HG03520 (cell line): ENCODE data around the gene DBX1.
"Not testable (repeated sequence)": the region's sequence is repeated elsewhere in the genome, so short reads cannot be mapped to it uniquely, and the experiment has no call there.

Source experiments
- ATAC-seq: cut with Tn5 transposase; IDR thresholded peaks from one replicate; pipeline ENCODE4 v1.9.1; 2021; ENCODE audit warnings: mild to moderate bottlenecking, moderate library complexity; ENCODE audit not compliant: unreplicated experiment

Gene DBX1, protein sequence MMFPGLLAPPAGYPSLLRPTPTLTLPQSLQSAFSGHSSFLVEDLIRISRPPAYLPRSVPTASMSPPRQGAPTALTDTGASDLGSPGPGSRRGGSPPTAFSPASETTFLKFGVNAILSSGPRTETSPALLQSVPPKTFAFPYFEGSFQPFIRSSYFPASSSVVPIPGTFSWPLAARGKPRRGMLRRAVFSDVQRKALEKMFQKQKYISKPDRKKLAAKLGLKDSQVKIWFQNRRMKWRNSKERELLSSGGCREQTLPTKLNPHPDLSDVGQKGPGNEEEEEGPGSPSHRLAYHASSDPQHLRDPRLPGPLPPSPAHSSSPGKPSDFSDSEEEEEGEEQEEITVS

DNA sequence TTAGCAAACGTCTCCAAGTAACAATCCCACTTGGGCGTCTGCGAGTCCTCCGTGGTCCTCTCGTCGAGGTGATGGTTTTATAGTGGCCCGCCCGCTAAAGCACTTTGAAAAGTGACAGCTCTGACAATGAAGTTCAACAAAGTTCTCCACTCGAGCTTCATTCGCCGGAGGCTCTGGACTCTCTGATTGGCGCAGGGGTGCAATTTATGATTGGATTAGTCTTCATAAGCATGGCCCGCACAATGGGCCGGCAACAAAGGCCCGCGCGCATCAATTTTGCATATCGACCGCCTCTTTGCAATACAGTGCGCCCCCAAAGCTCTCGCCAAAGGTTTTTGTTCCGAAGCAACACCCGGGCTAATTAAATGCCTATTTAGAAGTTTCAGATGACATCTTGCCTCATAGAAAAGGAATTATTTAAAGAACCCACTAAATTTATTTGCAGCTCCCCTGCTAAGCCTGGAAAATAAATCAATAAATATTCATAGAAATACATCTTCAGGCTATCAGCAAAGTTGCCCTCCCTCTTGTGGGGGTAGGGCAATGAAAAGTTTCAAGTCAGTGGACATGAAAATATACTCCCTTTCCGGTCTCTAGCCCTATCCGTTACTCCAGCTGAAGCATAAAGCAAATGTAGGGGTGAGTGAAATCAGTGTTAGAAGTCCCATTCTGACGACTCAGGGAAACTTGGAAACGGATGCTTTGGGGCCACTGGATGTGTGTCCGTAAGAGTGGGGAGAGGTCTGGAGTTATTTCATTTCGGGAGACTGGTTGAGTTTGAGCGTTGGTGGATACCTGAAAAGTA, at the start of gene DBX1:
Gene DBX1 (minus strand): TSS at position 51 of the 805 bp plus-strand sequence. CDS start 151 bp downstream, outside the sequence.
- ATAC-seq = no peak

GRCh38 chr11:20208622-20209111, 48.4 kb upstream of the DBX1 start:
- no peak for ATAC-seq

DNA sequence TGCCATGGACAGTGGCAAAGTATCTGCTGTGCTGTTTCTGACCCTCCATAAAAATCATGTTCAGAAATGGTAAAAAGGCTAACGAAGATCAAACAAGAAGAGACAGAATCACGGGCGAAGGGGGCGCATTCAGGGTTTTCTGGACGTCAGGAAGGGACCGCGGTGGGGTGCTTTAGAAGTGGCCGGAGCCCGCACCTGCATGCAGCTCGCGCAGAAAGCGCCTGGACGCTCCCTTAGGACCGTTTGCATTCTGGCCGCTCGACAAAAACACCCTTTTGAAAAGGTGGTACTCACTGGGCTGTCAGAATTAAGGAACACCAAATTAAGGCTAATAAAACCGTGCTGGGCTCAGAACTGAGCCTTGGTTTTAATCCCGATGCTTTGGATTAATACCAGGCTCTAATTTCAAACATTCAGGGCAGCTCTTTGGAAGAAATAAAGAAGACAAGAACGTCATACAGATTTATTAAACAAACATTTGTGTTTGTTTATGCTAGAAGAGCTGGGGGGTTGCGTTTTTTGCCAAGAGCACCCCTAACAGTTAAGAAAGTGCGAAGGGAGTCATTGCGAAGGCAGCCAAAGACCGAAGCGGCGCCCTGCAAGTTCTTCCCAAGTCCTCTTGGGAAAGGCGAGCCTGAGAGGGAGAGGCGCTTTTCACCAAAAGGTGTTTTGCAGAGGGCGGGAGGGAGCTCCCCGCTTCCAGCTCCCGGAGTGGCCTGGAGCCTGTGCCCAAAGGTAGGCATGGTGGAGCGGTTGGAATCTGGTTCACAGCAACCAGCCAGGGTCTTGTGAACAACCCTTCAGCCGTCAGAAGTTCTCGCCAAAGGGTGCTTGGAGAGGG, 47.7 kb upstream of the DBX1 start:
- no peak for ATAC-seq

DNA sequence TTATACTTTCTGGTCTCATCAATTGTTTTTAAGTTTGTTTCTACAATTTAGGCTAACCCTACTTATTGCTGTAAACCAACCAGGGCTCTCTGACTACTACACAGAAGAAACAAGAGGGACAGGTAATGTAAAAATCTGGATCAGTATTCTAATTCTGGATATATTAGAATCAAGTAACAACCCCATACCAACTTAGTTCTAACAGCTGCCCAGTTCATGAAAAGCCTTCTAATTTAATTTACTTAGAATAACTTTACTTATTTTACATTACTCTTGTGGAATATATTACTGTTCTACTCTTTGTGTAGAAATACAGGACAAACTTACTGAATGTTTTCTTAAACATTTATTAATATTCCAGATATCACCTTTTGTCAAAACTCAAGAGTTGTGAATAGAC, 45.5 kb upstream of the DBX1 start:
- no peak for ATAC-seq

DNA sequence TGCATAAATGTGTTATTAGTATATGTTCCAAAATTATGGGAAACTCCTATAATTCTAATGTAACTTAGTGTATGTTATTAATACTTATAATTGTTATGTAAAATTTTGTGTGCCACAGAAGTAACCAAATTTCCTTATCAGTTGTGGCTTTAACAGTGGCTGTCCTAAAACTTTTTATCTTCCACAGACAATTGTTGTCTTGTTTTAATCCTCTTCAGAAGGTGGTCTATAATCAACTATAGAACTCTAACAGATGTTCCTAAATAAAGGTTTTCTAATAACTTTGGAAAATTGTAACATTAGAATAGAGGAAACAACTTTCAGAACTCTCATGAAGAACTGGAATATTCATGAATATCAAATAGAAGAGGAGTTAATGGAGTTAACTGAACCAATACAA, 44.4 kb upstream of the DBX1 start:
- no peak for ATAC-seq

DNA sequence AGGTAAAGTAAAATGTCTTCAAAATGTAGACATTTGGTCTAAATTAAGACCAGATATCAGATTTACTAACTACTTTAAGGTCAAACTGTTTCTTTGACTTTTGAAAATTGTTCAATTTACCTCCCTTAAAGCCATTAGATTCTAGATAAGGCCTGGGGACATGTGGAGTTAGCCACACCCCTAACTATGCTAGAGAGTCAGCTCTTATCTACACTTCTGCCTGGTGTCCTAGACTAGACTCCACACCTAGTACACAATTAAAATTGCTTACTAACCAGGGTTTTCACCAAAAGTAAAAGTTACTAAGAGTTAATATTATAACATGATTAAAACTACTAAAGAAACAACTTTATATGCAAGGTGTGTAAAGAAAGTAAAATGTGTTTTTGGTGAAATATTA, 43.6 kb upstream of the DBX1 start:
- no peak for ATAC-seq

DNA sequence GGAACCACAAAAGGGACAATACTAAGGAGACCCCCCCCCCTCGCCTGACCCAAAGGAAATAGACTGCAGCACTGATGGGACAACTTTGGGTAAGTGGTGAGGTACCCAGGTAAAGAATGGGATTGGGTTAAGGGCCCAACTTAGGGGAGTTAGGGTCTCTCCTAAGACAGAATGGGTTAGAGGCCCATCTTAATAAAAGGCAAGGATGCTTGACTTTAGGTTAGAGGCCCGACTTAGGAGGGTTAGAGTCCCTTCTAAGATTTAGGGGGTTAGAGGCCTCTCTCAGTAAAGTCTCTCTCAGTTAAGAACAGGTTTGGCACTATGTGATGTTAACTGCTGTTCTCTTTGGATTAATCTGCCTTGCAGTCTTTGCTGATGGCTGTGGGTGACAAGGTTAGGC, 41.0 kb upstream of the DBX1 start:
- no peak for ATAC-seq

GRCh38 chr11:20200331-20200955, 40.2 kb upstream of the DBX1 start:
- ATAC-seq = not testable (repeated sequence)

DNA sequence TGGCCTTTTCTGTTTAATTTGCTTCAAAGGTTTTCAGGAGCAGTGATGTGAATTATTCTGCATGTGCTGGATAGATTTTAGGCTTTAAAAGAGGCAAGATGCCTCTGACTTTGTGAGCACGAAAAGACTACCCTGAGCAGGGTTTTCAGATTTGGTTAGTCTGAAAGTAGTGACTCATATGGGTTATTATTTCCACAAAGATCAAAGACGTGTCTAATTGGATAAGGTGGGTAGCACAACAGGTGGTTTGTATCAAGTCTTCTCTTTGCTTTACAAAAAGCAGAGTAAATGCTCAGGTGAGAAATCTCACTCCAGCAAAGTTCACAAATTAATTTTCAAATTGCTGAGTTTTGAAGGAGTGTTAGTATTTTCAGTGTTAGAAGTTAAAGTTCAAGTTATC, 37.6 kb upstream of the DBX1 start:
- ATAC-seq = peak; percentile 63

DNA sequence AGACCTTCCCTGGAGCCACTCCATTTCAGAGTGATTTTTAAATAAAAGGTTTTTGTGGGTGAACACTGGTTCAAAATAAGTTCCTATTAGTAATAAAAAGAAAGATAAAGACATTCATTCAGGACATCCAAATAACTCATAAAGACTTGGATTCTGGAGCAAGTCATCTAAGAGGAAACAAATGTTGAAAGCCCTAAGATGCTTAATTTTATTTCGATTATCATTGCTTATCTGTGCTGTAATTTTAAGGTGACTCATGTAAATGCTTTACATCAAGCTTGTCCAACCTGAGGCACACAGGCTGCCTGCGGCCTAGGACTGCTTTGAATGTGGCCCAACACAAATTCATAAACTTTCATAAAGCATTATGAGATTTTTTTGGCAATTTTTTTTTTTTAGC, 34.2 kb upstream of the DBX1 start:
- ATAC-seq = no peak

DNA sequence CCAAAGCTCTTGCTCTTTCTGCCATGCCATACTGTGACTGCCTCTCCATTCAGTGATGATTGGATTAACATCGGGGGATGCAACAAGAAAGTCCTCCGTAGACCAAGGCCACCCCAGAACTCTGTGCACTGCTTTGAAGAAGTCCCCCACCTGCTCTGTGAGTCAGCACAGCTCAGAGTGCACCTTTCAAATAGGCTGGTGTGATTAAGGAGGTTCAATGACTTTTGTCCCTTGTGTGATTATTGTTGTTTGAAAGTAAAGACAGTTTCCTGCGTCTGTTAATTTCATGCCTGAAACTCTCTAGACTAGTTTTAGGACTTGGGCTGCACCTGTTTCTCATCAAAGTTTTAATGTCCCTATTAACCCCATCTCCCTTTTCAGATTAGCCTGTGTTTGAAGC, 33.0 kb upstream of the DBX1 start:
- ATAC-seq = no peak

GRCh38 chr11:20192641-20193040, 32.4 kb upstream of the DBX1 start:
- ATAC-seq = no peak

GRCh38 chr11:20192151-20192550, 31.9 kb upstream of the DBX1 start:
- no peak for ATAC-seq

- ATAC-seq = no peak
Measured at GRCh38 chr11:20178976-20179375, 18.7 kb upstream of the DBX1 start.

GRCh38 chr11:20177136-20177535, 16.9 kb upstream of the DBX1 start:
- ATAC-seq = no peak

DNA sequence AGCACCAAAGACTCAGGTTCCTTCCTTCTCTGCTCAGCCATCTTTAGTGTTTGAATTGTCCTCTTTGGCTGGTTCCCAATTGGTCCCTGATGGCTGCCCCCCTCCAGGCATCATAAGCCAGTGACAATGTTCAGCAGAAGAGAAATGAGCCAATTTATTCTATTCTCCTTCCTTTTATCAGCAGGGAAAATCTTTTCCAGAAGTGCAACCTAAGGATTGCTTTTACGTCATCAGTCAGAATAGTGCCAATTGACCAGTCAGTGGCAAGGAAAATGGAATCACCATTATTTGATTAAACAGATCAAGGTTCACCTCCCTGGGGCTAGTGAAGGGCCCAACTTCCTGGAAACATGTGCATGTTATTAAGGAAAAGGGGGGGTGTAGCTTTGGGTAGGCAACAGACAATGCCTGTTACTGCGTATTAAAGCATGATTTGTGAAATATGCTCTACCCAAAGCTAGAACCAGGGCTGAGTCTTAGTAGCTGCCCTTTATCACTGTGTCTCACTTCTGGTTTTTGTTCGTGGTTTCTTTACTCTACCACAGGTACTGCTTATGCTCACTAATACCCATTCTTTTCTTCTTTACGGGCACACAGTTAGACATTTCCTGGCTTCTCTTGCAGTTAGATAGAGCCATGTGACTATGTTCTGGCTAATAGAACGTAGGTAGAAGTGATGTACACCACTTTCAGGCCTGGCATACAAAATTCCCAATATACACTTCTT, 12.6 kb upstream of the DBX1 start:
- ATAC-seq = no peak

DNA sequence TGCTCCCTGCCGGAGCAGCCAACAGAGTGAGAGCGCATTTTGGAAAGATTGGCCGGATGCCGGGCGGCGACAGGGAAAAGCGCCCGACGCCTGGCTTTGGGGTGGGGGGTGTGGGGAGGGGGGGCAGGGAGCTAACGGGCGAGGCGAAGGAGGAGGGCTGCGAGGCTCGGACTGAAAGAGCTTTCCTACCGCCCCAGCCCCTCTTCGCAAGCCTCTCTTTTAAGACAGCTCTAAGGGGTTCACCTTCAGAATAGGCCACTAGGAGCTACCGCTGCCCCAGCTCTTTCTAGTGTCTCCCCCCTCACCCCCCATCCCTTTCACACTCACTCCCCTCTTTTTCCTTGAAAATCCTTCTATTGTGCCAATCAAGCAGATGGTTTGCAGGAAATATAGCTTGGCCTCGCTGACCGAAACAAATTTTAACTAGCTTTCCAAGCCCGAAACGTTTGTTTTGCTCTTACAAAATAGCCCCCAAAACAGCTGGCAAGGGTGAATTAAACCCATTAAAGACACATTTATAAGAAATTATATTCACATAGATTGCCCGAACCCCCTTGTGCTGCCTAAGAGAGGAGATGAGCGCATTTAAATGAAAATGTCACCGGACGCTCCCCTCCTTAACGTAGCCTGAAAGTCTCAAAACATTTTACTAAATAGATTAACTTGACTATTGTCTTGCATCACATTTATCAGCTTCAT, 3.7 kb upstream of the DBX1 start:
- no peak for ATAC-seq

DNA sequence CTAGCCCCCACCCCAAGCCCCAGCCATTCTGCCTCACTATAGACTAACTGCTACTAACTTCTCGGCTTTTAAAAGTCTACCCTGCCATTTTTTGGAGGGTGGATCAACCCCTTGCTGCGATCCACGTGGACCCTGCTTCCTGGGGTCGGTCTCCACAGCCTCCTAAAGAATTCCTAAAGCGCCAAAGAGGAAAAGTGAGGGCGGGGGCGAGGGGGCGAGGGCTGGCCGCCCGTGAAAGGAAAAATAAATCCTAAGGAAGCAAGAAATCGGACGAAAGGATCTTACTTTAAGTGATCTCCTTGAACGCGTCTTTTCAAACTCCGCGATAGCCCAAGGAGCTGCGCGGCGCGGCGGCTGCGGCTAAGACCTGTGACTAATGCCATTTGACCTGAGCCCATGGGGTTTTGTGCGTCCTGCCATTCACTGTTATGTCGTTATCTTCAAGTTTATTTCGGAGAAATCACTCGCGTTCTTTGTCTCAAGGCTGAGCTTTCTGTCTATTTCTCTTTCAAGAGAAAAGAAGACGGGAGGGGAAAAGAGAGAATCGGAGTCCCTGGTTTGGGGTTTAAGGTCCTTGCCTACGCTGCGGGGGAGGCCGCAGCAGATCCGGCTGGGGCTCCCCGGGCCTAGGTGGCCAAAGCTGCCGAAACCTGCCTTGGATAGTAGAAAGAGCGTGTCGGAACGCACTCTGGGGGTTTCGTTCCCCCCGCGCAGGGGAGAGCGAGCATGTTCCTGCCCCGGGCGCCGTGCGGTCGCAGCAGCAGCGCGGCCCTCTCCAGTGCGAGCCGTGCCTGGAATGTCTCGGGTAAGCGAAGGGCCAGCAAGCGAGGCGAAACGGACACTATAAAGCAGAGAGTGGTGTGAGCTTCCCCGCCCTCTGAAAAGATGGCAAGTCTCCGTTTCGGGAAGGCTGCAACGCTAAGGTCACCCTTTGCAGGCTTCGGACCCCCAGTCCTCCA, 2.8 kb upstream of the DBX1 start:
- no peak for ATAC-seq
